GM19193 (cell line): ENCODE data around the gene KLC4.

Experiments
- POLR2A ChIP-seq: IDR thresholded peaks from 4 replicates; pipeline ENCODE4 v1.6.1; 2011; ENCODE audit not compliant: insufficient read depth, insufficient read length; ENCODE audit errors: extremely low read depth

The KLC4 gene

DNA sequence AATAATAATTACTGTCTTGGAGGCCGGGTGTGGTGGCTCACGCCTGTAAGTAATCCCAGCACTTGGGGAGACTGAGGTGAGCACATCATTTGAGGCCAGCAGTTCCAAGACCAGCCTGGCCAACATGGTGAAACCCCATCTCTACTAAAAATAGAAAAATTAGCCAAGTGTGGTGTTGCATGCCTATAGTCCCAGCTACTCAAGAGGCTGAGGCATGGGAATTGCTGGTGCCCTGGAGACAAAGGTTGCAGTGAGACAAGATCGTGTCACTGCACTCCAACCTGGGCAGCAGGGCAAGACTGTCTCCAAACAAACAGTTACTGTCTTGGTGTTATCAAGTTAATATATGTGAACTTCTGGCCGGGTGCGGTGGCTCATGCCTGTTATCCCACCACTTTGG lies 33.1 kb upstream of the KLC4 start:
- no peak for TF ChIP-seq POLR2A

DNA sequence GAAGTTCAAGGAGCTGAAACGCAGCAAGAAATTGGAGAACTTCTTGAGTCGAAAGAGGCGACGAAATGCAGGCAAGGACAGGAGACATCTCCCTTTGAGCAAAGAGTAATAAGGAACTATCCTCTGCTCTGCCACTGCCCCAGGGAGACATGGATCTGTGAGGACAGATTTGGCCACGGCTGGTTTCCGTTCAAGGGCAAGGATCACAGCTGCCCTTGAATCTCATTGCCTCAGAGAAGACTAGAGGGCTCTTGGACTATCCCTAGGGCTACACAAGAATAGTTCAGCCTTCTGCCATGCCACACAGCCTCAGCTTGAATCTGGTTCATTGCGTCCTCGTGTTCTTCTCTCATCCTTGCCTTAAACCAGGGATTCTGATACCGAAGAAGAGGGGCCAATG lies 30.3 kb upstream of the KLC4 start:
- TF ChIP-seq POLR2A, result no peak

DNA sequence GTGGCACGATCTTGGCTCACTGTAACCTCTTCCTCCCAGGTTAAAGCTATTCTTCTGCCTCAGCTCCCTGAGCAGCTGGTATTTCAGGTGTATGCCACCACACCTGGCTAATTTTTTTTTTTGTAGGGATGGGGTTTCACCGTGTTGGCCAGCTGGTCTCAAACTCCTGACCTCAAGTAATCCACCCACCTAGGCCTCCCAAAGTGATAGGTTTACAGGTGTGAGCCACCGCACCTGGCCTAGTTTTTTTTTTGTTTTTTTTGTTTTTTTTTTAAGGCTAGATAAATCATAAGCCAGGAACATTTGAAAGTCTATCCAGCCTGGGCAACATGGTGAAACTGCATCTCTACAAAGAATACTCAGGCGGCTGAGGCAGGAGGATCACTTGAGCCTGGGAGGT lies 27.1 kb upstream of the KLC4 start:
- TF ChIP-seq POLR2A, result no peak

DNA sequence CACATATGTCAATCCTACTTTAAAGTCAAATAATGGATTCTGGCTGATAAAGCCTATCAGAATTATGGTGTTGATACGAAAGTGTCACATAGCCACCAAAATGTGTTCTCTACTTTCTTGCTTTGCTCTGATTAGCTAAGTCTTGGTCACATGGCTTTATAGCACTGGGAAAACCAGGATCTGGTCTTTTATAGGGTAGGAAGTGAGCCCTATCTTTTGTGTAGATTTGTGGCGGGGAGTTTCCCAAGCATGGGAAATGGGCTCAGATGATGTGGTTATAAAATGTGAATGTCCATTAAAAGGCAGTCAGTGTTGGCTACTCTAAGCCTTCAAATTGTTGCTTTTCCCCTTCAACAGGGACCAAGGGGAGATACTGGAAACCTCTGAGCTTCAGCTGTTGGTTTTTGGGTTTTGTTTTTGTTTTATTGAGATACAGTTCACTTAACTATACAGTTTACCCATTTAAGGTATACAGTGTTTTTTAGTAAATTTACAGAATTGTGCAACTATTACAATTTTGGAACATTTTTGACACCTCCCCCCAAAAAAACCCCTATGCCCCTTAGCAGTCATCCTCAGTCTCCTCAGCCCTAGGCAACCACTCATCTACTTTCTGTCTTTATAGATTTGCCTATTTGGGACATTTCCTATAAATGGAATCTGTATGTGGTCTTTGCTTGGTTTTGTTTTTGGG lies 25.8 kb upstream of the KLC4 start:
- TF ChIP-seq POLR2A, result no peak

DNA sequence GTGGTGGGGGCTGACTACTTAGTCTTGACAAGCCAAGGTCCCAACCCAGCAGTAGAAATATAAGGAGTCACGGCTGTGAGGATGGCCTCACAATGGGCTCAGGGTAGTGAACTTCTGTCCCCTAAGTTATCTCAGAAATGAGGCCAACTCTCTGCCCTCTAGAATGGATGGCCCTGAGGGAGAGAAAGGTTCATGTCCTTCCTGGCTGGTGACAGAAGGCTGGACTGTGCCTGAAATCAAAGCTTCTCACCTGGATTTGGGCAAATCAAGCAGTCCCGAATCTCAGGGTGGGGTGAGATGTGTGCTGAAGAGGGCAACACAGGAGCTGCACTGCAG lies 25.3 kb upstream of the KLC4 start:
- TF ChIP-seq POLR2A, result no peak

DNA sequence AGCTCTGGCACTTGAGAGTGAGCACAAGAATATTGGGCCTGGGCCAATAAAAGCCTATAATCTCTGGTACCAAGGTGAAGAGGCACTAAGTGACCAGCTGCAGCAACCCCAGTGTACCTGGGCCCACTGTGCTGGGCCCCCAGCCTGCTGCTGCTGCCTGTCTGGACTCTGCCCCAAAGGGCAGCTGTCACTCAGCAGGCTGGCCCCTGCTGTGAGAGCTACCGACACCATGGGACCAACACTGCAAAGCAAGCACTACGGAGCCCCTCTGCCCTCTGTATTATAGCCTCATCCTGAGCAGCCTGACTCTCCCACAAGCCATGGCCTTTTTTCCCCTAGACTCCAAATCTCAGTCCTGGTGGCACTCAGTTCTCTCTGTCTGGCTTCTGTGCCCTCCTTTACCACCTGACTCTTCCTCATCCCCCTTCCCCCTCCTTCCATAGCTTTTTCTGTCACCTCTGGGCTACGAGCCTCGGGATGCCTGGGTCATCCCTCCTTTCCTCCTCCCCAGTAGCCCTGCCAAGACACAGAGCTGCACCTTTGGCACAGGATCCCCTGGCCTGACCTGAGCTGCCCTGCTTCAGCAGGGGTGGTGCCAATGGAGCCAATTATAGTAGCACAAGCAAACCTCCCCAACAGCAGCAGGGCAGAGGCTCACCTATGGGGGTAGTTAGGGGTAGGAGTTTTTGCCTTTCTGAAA lies 23.8 kb upstream of the KLC4 start:
- TF ChIP-seq POLR2A, result no peak

DNA sequence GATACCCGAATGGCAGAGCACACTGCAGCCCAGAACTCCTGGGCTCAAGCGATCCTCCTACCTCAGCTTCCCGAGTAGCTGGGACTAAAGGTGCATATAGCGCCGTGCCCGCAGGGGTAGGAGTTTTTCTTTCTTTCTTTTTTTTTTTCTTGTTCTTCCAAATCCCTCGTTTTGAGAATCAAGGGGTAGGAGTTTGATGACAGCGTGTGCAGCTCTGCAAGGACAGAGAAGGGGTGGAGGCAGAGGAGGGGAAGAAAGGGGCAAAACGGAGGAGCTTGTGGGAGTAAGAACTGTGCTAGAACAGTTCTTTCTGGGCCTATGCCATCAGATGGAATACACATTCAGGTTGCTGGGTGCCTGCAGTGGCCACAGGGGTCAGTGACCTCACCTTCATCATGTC lies 22.7 kb upstream of the KLC4 start:
- TF ChIP-seq POLR2A, result no peak

DNA sequence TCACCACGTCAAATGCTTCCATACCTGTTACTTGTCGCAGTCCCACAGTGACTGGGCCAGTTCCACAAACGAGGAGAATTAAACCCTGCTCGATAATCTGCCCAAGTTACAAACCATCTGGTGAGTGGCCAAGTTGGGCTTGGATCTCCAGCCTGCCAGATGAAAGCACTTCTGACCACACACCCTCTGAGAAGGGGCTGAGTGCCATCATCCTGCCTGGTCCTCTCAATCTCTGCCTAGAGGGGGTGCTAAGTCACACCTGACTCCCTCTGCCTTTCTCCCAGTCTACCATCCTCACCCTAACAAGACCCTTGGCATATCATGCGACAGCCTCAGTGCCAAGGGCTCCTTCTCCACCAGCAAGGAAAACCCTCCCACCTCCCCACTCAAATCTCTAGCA lies 22.2 kb upstream of the KLC4 start:
- no peak for TF ChIP-seq POLR2A

DNA sequence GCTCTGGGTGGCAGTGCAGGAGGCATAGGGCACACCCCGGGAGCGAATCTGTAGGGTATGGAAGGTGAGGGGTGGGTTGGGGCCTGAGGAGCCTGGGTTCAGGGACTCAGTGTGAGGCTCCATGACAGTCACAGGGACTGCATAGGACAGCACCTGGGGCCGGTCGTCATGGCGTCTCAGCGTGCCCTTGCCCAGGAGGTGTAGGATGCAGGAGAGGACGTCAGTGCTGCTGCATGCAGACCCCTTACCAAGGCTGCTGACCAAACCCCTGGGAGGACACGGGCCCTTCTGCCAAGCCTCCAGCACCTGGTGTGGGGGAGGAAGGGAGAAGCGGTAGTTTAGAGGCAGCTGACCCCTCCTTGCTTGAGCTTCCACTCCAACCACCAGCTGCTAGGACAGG lies 21.7 kb upstream of the KLC4 start:
- TF ChIP-seq POLR2A, result no peak

DNA sequence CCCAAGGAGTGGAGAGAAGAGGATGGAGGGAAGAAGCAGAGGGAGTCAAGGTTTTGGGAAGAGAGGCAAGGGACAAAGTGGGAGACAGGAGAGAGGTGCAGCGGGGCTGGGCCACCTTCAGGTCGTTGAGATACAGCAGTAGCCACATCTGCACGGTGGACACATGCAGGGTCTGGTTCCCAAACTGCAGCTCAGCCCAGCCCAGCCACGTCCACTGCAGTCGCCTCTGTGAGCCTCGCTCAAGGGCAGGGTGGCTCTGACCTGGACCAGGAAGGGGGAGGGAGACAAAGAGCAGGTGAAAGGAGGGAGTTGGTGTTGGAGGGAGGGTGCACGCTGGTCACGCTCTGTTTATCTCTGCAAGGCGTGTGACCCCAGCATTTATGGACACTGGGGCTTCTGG lies 20.7 kb upstream of the KLC4 start:
- TF ChIP-seq POLR2A, result no peak

DNA sequence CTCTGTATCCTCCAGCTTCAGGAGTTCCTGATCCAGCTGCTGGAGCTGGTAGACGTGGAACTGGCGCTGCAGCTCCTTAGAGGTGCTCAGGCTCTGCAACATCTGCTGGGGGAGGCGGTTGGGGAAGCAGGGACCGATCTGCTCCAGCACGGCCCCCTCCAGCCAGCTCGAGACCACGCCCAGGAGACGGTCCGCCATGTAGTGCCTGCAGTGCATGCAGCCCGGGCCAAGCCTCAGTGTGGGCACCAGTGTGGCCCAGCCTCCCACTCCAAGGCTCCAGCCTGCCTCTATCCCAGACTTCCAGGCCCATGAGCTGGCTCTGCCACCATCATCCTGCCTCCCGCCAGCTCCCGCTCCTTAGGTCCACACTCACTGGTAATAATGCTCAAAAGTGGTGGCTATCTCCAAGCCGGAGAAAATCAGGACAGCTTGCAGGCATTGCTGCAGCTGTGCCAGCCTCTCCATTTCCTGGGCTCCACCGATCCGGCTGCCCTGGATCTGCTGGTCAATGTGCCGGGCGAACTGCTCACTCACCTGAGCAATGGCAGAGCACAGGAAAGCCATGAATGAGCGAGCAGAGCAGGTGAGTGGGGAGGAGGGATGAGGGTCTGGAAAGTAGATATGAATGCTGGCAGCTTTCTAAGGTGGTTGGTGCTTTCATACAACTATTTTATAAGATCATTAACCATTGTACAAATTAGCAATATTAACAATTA lies 18.7 kb upstream of the KLC4 start:
- TF ChIP-seq POLR2A, result no peak

DNA sequence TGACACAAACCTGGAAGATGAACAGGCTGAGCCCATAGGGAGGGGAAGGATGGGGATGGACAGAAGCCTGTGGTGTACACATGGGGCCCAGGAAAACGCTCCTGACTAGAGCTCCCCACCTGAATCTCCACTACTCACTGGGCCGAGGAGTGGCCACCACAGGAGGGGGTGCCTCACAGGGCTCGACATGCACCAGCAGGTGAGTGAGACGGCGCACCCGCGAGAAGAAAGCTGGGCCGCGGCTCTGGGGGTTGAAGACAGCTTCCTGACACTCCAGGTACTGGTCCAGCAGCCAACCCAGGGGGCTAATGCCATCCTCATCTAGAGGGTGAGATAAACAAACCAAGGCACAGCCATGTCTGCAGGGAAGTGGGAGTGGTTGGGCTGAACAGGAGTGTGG lies 16.1 kb upstream of the KLC4 start:
- TF ChIP-seq POLR2A, result no peak

DNA sequence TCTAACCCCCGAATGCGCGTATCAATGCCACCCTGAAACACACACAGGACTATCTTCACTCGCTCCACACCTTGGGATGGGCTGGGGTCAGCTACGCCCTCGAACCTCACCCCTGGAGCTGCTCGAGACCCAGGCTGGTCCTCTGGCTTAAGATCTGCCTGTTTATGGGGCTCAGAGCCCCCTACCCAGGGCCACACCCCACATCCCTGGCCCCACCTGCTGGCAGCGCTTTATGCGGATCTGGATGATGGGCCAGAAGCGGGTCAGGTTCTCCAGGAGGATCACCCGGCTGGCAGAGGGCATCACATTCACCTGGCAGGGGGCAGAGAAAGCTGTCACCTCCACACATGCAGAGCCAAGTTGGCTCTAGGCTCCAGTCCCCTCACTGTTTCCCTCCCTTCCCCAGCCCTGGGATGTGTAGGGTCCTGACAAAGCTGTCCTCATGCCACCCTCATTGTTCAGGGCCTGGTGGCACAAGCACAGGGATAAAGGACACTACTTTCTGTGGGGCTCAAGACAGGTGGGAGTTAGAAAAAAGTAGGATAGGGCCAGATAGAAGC lies 14.0 kb upstream of the KLC4 start:
- no peak for TF ChIP-seq POLR2A

DNA sequence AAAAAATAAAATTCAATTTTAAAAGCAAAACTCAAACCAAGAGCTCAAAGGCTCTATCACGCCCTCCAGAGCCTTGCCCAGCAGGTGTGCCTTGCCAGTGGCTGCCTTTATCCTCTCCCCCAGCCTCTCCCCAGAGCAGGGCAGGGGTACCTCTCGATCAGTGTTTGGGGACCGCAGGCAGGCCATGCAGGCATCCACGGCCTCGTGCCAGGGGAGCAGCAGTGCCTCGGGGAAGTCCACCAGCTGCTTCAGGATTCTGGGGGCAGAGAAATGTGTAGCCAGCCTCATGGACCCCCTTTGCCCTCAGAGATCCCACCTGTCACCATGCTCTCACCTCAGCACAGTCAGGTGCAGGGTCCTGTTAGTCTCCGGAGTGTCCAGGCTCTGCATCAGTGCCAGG lies 11.4 kb upstream of the KLC4 start:
- TF ChIP-seq POLR2A, result no peak

DNA sequence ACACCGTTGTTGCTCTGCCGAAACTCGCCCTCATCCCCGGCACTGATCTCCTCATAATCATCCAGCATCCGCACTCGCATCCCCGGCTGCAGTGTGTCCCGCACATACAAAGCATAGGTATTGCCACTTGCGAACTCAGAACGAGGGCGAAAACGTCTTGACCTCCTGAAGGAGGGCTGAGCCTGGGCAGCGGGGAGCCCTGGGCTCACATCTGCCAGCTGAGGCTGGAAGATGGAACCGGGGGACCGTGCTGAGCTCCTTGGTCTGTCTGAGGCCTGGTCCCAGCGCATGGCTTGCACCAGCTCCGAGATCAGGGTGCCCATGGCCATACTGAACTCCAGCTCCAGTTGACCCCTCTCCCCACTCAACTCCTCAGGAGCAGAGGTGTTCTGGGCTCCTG lies 8.4 kb upstream of the KLC4 start:
- TF ChIP-seq POLR2A, result no peak
